OCI-LY1 (cell line): ENCODE measurements around the gene GABBR2.

ENCODE experiments used
- H2AFZ ChIP-seq: fragments of 200-600 bp; sonication (generic), shearing (Covaris generic); 2 replicates; pipeline ENCODE4 v1.6.0; 2014; ENCODE audit warnings: antibody characterized with exemption, mild to moderate bottlenecking, low read length
- H3F3A ChIP-seq: fragments of 200-600 bp; sonication (generic), shearing (Covaris generic); 2 replicates; pipeline ENCODE4 v1.6.0; 2014; ENCODE audit warnings: mild to moderate bottlenecking, antibody characterized with exemption, low read length, moderate library complexity; ENCODE audit not compliant: insufficient read depth
- H3K27ac ChIP-seq: fragments of 200-600 bp; sonication (generic); 2 replicates; pipeline ENCODE4 v1.5.1; 2014; ENCODE audit warnings: low read length, mixed run types, mild to moderate bottlenecking, low read depth; ENCODE audit not compliant: poor library complexity, severe bottlenecking
- H3K27me3 ChIP-seq: fragments of 200-600 bp; sonication (generic); 2 replicates; pipeline ENCODE4 v1.6.0; 2014; ENCODE audit warnings: antibody characterized with exemption, mild to moderate bottlenecking, low read length, moderate library complexity; ENCODE audit not compliant: insufficient read depth
- H3K36me3 ChIP-seq: fragments of 200-600 bp; sonication (generic); 2 replicates; pipeline ENCODE4 v1.6.1; 2014; ENCODE audit warnings: mild to moderate bottlenecking, antibody characterized with exemption, low read length, moderate library complexity, mixed read lengths; ENCODE audit not compliant: insufficient read depth
- H3K4me1 ChIP-seq: fragments of 200-600 bp; sonication (generic); 2 replicates; pipeline ENCODE4 v1.5.1; 2014; ENCODE audit warnings: mild to moderate bottlenecking, low read length, moderate library complexity; ENCODE audit not compliant: insufficient read depth, severe bottlenecking
- H3K4me2 ChIP-seq: fragments of 200-600 bp; sonication (generic), shearing (Covaris generic); 2 replicates; pipeline ENCODE4 v1.6.1; 2014; ENCODE audit warnings: low read length
- H3K4me3 ChIP-seq: fragments of 200-600 bp; sonication (generic); 2 replicates; pipeline ENCODE4 v1.5.1; 2014; ENCODE audit warnings: low read length, low read depth, mild to moderate bottlenecking, mixed read lengths; ENCODE audit not compliant: poor library complexity, severe bottlenecking
- H3K79me2 ChIP-seq: fragments of 200-600 bp; shearing (Covaris generic); 2 replicates; pipeline ENCODE4 v1.6.1; 2016; ENCODE audit warnings: mixed run types, low read length, mixed read lengths; ENCODE audit not compliant: insufficient read depth
- H3K9ac ChIP-seq: fragments of 200-600 bp; sonication (generic), shearing (Covaris generic); 2 replicates; pipeline ENCODE4 v1.6.1; 2014; ENCODE audit warnings: mild to moderate bottlenecking, low read length, mixed read lengths
- H3K9me2 ChIP-seq: fragments of 200-600 bp; sonication (generic), shearing (Covaris generic); 2 replicates; pipeline ENCODE4 v1.6.1; 2014; ENCODE audit warnings: low read depth, mild to moderate bottlenecking, low read length, mixed read lengths
- H3K9me3 ChIP-seq: fragments of 200-600 bp; shearing (Covaris generic); 2 replicates; pipeline ENCODE4 v1.6.1; 2014; ENCODE audit warnings: low read length, mixed read lengths
- H4K20me1 ChIP-seq: fragments of 200-600 bp; sonication (generic), shearing (Covaris generic); 2 replicates; pipeline ENCODE4 v1.6.0; 2016; ENCODE audit warnings: mild to moderate bottlenecking, low read length; ENCODE audit not compliant: insufficient read depth
- EZH2 ChIP-seq: fragments of 200-600 bp; sonication (generic), shearing (Covaris generic); IDR thresholded peaks from 2 replicates; pipeline ENCODE4 v1.8.0; 2017; ENCODE audit warnings: borderline replicate concordance, mixed run types, mild to moderate bottlenecking, antibody characterized with exemption, low read length, moderate library complexity, mixed read lengths
- TF ChIP-seq, protein P1 (sequence below): fragments of 200-600 bp; sonication (generic), shearing (Covaris generic); IDR thresholded peaks from 2 replicates; pipeline ENCODE4 v1.5.1; 2017; ENCODE audit warnings: mild to moderate bottlenecking, antibody characterized with exemption, low read length, moderate library complexity, mixed read lengths

GABBR2 gene

DNA sequence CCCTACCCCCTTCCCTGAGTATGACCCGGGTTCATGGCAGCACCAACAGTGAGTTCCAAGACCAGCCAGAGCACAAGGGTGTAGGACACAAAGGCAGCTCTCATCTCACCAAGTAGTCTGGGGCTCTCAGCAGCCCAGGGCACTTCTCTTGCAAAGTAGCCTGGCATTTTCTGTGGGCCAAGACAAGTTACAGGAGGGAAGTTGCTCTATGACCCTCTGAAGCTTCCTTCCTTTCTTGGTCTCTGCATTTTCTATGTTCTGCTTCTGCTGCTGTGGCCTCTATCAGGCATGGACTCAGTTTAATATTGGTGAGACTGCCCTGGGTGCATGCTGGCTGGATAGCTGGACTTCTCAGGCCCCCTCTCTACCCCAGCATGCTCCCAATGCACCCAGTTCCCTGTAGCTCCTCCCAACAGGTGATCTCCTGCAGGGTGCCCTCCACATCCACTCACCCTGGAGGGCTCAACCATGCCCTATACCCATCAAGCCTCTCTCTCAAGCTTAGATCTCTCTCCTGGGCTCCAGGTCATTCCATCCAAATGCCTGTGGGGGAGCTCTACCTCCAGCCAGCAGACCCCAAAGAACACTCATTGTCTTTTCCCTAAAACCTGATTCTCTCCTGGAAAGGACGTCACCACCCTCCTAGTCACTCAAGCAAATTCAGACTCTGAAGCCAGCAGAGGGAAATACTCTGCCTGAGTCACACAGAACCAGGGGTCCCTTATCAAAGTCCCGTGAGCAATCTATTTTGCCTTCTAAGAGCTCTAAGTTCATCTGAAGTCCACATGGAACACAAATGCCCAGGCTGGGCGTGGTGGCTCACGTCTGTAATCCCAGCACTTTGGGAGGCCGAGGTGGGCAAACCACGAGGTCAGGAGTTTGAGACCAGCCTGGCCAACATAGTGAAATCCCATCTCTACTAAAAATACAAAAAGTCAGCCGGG lies 467.1 kb downstream of the GABBR2 start:
- Histone ChIP-seq H3K4me1 (no peaks in the 10 kb centered on the region), H3K27me3 (no peaks in the 10 kb centered on the region), H3K4me3 (no peak overlapping the region), H3K9me2 (no peaks in the 10 kb centered on the region), H4K20me1 (no peaks in the 10 kb centered on the region), H3K9me3 (no peaks in the 10 kb centered on the region), H3K79me2 (no peaks in the 10 kb centered on the region), H2AFZ (no peak overlapping the region), H3K9ac (no peak overlapping the region), H3K27ac (no peak overlapping the region), H3F3A (no peaks in the 10 kb centered on the region), H3K4me2 (no peak overlapping the region), H3K36me3 (no peaks in the 10 kb centered on the region)
- TF ChIP-seq, protein P1, sequence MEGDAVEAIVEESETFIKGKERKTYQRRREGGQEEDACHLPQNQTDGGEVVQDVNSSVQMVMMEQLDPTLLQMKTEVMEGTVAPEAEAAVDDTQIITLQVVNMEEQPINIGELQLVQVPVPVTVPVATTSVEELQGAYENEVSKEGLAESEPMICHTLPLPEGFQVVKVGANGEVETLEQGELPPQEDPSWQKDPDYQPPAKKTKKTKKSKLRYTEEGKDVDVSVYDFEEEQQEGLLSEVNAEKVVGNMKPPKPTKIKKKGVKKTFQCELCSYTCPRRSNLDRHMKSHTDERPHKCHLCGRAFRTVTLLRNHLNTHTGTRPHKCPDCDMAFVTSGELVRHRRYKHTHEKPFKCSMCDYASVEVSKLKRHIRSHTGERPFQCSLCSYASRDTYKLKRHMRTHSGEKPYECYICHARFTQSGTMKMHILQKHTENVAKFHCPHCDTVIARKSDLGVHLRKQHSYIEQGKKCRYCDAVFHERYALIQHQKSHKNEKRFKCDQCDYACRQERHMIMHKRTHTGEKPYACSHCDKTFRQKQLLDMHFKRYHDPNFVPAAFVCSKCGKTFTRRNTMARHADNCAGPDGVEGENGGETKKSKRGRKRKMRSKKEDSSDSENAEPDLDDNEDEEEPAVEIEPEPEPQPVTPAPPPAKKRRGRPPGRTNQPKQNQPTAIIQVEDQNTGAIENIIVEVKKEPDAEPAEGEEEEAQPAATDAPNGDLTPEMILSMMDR, result peak; percentile 12; the same call in 1 of the 2 replicates
- no peak for TF ChIP-seq EZH2

DNA sequence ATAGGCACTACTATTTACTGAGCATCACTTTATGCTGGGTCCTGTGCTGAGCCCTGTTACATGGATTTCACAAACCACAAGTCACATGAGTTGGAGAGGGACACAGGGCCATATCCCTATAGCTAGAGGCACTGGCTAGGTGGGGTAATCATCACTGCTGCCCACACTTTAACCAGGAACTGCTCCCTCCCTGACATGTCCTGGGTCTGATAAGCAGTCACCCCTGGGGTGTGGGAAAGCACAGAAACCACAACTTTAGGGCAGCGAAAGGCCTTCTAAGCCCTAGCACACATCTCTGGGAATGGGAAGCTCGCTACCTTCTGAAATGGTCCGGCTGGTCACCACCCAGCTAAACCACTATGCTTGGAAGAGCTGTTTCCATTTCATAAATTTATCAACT lies 468.3 kb downstream of the GABBR2 start:
- Histone ChIP-seq H3K9me2 (no peaks in the 10 kb centered on the region), H3K4me1 (no peaks in the 10 kb centered on the region), H3K4me2 (no peak overlapping the region), H3K36me3 (no peaks in the 10 kb centered on the region), H4K20me1 (no peaks in the 10 kb centered on the region), H2AFZ (no peak overlapping the region), H3K79me2 (no peaks in the 10 kb centered on the region), H3K27ac (no peak overlapping the region), H3K27me3 (no peaks in the 10 kb centered on the region), H3K4me3 (no peak overlapping the region), H3K9me3 (no peaks in the 10 kb centered on the region), H3F3A (no peaks in the 10 kb centered on the region), H3K9ac (no peak overlapping the region)
- TF ChIP-seq EZH2, result no peak
- TF ChIP-seq, protein P1, result no peak
